Measurements from ENCODE around the gene HDGFL2.

The HDGFL2 gene

GRCh38 chr19:4471403-4472173 lies 509 bp upstream of the HDGFL2 start:
- peak; percentile 100 for DNase-seq (ENCODE audit: low spot score)

GRCh38 chr19:4473011-4473762 lies 1.1 kb downstream of the HDGFL2 start:
- DNase-seq (ENCODE audit: low spot score): no peak

GRCh38 chr19:4473763-4474513 lies 1.8 kb downstream of the HDGFL2 start:
- no peak for DNase-seq (ENCODE audit: low spot score)

- DNase-seq (ENCODE audit: low spot score): peak; percentile 63
These were observed 2.5 kb downstream of the HDGFL2 start for GRCh38 chr19:4474514-4475022.

DNA sequence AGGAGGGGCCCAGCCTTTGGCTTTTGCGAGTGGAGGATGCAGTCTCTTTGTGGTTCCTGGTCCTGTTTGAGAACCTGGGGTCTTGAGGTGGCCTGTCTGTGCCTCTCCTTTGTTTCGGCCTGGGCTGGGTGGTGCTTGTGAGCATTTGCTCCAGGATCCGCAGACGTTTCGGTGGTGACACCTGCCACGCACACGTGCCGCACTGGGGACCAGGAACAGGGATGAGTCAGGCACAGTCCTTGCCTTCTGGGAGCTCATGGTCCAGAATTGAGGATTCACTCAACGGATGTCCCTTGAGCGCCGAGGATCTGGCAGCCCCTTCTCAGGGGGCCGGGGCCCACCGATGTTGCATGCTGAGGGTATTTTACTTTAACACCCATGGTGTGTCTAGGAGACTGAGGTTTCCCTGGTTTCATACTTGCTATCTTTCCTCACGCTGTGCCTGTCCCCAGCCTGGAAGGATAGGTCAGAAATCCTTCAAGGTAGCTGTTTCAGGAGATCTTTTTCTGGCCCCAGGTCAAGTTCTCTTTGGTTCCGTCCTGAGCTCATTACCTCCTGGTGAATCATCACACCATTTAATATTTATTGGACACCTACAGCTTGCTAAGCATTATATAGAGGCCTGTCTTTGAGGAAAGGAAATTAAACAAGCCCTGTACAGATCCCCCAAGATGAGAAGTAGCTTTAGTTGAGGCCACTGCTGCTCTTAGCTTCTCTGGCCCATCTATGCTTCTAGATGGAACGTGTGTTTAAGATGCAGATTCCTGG lies 5.1 kb downstream of the HDGFL2 start:
- no peak for DNase-seq (ENCODE audit: low spot score)

DNA sequence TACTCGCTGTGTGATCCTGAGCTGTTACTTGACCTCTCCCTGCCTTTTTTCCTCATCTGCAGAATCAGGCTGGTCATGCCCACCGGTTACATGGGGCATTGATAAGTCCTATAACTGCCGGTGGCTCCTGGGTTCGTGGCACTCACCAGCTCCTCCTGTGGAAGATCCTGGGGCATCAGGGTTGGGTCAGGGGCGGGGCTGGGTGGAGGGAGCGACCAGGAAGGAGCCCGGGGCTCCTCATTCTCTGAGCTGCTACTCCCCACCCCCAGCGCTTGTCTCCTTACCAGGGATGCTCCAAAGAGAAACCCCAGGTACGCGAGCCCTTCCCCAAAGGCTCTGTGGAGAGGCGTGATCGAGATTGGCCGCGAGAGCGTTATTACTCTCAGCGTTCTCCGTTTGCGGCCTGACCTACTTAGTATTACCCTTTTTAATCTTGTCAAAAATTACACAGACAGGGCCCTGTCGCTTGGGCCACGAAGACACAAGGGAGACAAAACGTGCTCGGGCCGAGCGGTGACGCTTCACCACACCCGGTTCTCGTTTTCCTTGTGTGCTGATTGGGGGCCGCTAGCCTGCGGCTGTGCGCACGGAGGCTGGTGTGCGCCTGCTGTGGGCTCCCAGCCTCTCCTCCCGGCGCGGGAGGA lies 10.7 kb downstream of the HDGFL2 start:
- no peak for DNase-seq (ENCODE audit: low spot score)

GRCh38 chr19:4483385-4483784 lies 11.3 kb downstream of the HDGFL2 start:
- DNase-seq (ENCODE audit: low spot score): no peak

GRCh38 chr19:4487572-4487971 lies 15.5 kb downstream of the HDGFL2 start:
- DNase-seq (ENCODE audit: low spot score): no peak

GRCh38 chr19:4488496-4488895 lies 16.4 kb downstream of the HDGFL2 start:
- no peak for DNase-seq (ENCODE audit: low spot score)

DNA sequence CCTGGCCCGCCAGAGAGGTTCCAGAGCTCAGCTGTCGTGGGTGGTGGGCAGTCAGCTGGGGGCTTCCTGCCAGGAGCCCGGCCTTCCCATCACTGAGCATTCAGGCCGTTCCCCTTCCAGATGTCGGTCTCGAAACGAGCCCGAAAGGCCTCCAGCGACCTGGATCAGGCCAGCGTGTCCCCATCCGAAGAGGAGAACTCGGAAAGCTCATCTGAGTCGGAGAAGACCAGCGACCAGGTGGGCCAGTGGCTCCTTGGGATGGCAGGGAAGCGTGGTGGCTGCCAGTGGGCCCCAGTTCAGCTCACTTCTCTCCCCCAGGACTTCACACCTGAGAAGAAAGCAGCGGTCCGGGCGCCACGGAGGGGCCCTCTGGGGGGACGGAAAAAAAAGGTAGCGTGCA lies 19.3 kb downstream of the HDGFL2 start:
- no peak for DNase-seq (ENCODE audit: low spot score)

GRCh38 chr19:4492337-4493103 lies 20.4 kb downstream of the HDGFL2 start:
- DNase-seq (ENCODE audit: low spot score): no peak

DNA sequence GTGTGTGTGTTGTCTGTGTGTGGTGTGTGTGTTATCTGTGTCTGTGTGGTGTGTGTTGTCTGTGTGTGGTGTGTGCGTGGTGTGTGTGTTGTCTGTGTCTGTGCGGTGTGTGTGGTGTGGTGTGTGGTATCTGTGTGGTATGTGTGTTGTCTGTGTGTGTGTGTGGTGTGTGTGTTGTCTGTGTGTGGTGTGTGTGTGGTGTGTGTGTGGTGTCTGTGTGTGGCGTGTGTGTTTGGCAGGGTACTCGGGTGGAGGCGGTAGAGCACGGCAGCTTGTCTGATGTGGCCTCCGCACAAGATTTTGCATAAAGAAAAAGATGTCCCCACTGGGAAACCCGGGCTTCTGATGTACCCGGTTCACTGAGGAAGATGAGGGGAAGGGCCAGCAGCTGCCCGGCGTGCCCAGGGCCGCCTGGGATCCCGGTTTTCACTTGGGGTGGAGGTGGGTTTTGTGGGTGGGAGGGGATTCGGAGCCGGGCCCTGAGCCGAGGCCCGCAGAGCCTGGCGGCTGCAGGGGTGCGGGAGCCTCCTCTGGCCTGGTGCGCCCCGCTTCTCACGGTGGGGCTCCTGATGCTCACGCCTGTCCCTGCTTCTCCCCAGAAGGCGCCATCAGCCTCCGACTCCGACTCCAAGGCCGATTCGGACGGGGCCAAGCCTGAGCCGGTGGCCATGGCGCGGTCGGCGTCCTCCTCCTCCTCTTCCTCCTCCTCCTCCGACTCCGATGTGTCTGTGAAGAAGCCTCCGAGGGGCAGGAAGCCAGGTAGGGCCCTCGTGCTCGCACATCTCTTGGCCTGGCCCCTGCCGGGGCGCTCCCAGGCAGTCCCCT lies 21.2 kb downstream of the HDGFL2 start:
- DNase-seq (ENCODE audit: low spot score): no peak

GRCh38 chr19:4493929-4494690 lies 22.0 kb downstream of the HDGFL2 start:
- no peak for DNase-seq (ENCODE audit: low spot score)

GRCh38 chr19:4494691-4495064 lies 22.6 kb downstream of the HDGFL2 start:
- DNase-seq (ENCODE audit: low spot score): no peak

- no peak for DNase-seq (ENCODE audit: low spot score)
These were observed 23.4 kb downstream of the HDGFL2 start for GRCh38 chr19:4495471-4495870.

DNA sequence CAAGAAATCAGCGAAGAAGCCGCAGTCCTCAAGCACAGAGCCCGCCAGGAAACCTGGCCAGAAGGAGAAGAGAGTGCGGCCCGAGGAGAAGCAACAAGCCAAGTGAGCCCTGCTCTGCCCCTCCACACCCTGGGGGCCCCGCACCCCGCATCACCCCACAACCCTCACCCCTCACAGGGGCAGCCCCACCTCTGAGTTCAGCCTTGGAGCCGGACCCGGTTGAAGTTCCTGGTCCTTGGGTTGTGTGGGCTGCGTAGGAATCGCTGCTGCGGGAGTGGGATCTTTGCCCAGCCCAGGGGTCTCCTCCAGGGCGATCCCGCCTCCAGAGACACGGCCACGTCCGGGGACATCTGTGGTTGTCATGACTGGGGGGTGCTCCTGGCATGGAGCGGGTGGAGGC lies 24.2 kb downstream of the HDGFL2 start:
- DNase-seq (ENCODE audit: low spot score): no peak

DNA sequence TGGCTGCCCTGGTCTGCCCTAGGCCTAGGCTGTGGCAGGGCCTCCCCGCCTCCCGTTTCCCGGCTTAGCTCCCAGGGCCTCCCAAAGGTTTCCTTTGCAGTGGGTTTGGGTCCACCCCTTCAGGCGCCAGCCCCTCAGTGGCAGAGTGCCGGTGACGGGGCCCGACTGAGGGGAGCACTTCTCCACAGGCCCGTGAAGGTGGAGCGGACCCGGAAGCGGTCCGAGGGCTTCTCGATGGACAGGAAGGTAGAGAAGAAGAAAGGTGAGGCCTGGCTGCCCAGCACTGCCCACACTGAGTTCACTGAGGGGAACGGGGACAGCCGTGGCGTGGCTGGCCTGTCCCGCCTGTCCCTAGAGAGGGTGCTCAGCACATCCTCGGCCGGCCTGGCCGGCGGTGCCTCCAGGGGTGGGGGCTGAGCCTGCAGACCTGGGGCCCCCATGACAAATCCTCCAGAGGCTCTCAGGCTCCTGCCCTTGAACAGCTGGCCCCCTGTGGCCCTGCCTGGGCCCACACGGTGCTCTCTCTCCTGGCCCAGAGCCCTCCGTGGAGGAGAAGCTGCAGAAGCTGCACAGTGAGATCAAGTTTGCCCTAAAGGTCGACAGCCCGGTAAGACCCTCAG lies 25.8 kb downstream of the HDGFL2 start:
- no peak for DNase-seq (ENCODE audit: low spot score)

DNA sequence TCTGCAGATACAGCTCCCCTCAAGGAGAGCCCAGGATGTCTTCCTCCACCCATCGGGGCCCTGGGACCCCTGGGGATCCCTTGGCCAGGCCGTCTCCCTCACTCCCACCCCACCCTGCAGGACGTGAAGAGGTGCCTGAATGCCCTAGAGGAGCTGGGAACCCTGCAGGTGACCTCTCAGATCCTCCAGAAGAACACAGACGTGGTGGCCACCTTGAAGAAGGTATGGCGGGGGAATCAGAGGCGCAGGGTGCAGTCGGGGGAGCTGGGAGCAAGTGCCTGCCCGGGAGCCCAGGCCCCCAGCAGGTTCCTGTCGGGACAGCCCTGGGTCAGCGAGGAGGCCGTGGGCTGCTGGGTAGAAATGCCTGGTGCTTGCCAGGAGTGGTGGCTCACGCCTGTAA lies 26.6 kb downstream of the HDGFL2 start:
- no peak for DNase-seq (ENCODE audit: low spot score)
